Upper lobe of left lung (tissue), 4 donors: ENCODE measurements around the gene TFF1.

Source experiments
- CTCF ChIP-seq, 6 experiments: fragments of 450-650 bp in 4 of 6; fragments of 200-600 bp in 2 of 6; sonication (generic) in 2 of 6; IDR thresholded peaks; one replicate each; pipeline ENCODE4 v1.5.1; 2016 to 2019; ENCODE audit warnings: antibody characterized with exemption in 6 of 6
- POLR2AphosphoS5 ChIP-seq, 2 donors: sonication (generic); formaldehyde crosslinking; IDR thresholded peaks; one replicate each; pipeline ENCODE4 v1.5.1; 2017; ENCODE audit warnings: antibody characterized with exemption in 2 of 2

DNA sequence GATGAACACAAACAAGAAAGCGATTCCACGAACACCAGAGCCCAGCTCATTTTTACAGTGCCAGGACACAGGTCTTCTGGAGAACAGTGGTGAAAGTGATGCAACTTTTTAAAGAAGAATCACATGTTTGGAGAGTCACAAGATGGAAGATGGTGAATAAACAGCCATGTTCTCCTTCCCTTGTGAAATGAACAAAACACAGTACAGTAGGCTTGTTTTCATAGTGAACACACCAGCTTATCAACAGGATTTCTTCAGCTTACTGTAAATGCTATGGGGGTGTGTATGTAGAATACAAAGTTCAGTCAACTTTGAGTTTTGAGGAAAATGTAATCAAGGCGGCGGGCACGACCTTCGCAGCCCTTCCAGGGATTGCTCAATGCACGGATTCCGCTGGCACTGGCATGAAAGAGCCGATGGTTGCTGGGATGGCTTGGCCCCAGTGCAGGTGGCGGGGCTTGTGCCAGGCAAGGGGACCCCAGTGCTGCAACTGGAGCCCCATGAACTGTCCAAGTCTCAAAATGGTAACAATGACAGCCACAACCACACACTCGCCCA is 19.8 kb upstream of the TFF1 start:
- TF ChIP-seq CTCF (IDR thresholded peaks at IDR 0.05) (no peak), POLR2AphosphoS5 (IDR thresholded peaks at IDR 0.05) (no peak)
